Measurements from ENCODE around the gene CFAP65.

The CFAP65 gene

GRCh38 chr2:219041252-219041651 is at the start of gene CFAP65:
Gene CFAP65, minus strand, starts transcription at chr2:219041516. Its CDS starts 2,468 bp downstream, at chr2:219039048.
- DNase-seq (ENCODE audit: low read depth, low spot score) = no peak
- H3K27ac ChIP-seq = no peak within 1 kb of the TSS

- H3K27ac ChIP-seq = no peak overlapping the region
- DNase-seq (ENCODE audit: low read depth, low spot score) = no peak
Measured at GRCh38 chr2:219090436-219091299, 49.4 kb upstream of the CFAP65 start.

GRCh38 chr2:219089330-219089729 is 48.0 kb upstream of the CFAP65 start:
- DNase-seq (ENCODE audit: low read depth, low spot score) = no peak
- H3K27ac ChIP-seq = no peak overlapping the region

- DNase-seq (ENCODE audit: low read depth, low spot score) = no peak
- H3K27ac ChIP-seq = no peak overlapping the region
Measured at GRCh38 chr2:219087848-219088247, 46.5 kb upstream of the CFAP65 start.

GRCh38 chr2:219087361-219087760 is 46.0 kb upstream of the CFAP65 start:
- no peak overlapping the region for H3K27ac ChIP-seq
- DNase-seq (ENCODE audit: low read depth, low spot score) = no peak

- DNase-seq (ENCODE audit: low read depth, low spot score) = no peak
- H3K27ac ChIP-seq = no peak overlapping the region
Measured at GRCh38 chr2:219086196-219086595, 44.9 kb upstream of the CFAP65 start.

DNA sequence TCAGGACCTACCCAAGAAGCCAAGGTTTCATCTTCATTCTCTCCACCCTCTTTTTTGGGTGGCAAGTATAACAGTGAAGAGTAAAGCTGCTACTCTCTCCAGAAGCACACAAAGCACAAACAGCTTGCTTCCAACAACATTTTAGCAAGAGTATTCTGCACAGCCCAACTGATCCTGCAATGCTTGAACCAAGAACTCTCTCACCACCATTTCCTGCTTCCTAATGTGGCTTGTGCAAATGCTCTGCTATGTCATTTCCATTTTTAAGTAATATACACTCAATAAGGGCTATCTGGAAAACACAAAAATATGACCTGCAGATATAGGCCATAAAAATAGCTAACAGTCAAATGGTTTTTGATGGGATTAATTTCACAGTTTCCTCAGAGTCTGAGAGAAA is 43.5 kb upstream of the CFAP65 start:
- DNase-seq (ENCODE audit: low read depth, low spot score) = no peak
- H3K27ac ChIP-seq = no peak overlapping the region

GRCh38 chr2:219082332-219082958 is 41.1 kb upstream of the CFAP65 start:
- DNase-seq (ENCODE audit: low read depth, low spot score) = no peak
- H3K27ac ChIP-seq = no peak overlapping the region

DNA sequence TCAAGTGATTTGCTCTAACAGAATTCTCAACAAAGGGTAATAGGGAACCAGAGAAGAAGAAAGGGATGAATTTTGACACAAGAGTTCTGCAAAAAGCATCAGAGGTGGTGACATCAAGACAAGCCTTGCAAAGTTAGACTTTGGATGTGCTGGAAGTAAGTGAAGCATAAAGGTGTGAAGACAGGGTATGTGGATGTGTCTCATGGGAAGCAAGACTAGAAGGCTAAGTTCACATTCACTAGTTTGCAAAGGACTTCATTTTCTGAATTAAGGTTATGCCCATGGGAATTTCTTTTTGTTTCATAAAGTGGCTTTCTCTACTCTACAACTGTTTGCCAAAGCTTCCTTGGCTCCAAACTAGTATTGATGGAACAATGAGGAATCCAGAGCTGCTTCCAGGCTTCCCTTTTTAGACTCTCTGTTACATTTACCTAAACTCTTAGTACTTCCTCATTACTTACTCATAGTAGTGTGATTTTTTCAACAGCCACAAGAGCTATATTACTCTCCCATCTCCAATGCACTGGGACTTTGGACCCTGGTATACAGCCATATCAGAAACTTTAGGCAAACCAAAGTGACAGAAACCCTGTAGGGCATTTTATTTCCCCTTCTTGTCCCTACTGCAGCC is 40.5 kb upstream of the CFAP65 start:
- DNase-seq (ENCODE audit: low read depth, low spot score) = no peak
- no peak overlapping the region for H3K27ac ChIP-seq

DNA sequence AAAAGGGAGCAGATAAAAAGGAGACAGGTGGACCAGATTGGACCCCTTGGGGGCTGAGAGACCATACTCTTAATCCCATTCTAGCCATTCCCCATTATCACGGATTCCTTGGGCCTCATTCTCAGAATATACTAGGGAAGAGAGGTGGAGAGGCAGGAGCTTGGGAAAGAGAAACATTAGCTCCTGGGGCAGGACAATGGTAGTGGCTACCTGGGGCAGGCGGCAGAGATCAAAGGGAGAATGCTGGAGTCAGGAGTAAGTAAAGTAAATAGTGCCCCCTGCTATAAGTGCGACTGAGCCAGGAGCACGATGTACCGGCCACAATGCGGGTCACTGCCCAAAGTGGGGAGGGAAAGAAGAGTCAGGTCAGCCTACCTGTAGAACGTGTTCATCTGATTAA is 39.8 kb upstream of the CFAP65 start:
- no peak for DNase-seq (ENCODE audit: low read depth, low spot score)
- H3K27ac ChIP-seq = no peak overlapping the region

GRCh38 chr2:219079417-219079816 is 38.1 kb upstream of the CFAP65 start:
- no peak for DNase-seq (ENCODE audit: low read depth, low spot score)
- no peak overlapping the region for H3K27ac ChIP-seq

DNA sequence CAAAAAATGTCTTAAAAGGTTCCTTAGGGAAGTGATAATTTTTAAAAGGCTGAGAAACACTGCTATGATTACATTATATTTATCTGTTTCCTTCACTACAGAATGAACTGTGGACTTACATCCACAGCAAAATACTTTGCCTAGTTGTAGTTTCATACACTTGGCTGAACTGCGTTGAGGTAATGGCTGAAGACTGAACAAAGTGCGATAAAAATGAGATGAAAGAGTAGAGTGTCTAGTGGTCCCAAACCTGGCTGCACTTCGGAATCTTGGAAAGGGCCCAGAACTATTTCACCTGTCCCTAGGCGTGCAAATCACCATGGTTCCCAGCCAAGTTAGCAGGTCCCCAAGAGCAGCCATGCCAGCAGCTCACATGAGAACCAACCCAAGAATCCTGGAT is 37.6 kb upstream of the CFAP65 start:
- no peak for DNase-seq (ENCODE audit: low read depth, low spot score)
- no peak overlapping the region for H3K27ac ChIP-seq

- H3K27ac ChIP-seq = no peak overlapping the region
- DNase-seq (ENCODE audit: low read depth, low spot score) = no peak
Measured at GRCh38 chr2:219078126-219078525, 36.8 kb upstream of the CFAP65 start.

DNA sequence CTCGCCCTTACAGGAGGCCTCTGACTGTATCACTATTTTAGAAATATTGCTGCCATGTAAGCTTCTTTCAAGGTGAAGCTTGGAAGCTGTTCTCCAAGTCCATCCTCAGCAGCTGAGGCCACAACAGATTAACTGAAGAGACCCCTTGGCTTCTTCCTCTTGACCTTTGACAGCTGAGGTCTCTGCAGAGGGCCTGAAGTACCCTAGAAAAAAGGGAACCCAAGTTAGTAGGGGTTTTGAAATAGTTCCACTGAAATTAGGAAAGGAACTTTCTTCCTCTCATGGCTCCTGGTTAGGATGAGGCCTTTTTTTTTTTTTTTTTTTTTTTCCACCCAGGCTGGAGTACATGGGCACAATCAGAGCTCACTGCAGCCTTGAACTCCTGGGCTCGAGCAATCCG is 34.9 kb upstream of the CFAP65 start:
- no peak overlapping the region for H3K27ac ChIP-seq
- no peak for DNase-seq (ENCODE audit: low read depth, low spot score)

DNA sequence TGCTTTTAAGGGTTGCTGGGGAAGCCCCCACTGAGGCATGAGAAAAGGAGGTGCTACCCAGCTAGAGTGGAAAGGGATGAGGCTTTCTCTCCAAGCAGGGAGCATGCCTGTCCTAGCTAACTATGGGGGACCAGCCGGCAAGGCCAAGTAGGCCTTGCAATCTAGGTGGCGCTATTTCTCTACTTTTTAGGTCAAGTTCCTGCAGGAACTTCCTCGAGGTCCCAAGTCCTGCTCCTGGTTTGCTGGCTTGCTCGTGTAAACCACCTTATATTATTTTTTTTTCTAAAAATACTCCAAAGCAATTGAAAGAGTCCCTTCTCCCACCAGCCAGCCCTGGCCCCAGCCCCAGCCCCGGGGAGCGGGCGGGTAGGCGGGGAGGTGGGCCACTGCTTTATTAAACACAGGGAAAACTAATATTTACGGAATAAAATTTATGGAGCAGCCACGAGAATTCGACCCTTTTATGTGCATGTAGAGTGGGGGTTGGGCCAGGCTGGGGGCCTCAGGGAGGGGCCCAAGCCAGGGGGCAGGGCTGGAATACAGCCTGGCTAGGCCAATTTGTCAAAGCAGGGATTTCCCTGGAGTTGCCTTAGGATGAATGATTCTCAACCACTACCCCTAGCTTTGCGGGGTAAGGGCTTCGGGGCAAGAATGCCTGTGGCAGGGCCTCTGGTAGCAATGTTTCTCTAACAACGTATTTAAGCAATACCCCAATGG is 32.3 kb upstream of the CFAP65 start:
- no peak overlapping the region for H3K27ac ChIP-seq
- DNase-seq (ENCODE audit: low read depth, low spot score) = peak; percentile 16

DNA sequence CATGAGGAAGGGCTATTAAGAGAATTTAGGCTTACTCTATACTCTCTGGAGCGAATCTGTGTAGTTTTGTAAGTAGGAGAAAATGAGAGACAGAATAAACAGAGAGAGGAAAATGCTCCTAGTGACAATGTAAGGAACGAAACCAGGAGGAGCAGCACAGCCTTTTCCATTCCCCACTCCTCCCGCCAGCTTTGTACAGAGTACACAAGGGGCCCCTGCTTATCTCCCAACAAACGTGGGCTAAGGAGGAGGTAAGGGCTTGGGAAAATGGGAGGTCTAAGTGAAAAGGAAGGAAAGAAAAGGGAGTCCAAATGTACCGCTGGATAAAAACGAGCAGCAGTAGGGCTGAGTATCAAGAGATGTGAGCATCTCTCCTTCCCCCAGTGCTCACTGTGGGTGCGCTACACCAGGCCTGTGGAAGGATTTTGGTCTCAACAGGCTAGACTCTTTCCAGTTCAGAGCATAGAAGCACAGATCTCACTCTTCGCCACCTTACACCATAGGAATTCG is 31.5 kb upstream of the CFAP65 start:
- DNase-seq (ENCODE audit: low read depth, low spot score) = no peak
- no peak overlapping the region for H3K27ac ChIP-seq

- peak; percentile 39 for DNase-seq (ENCODE audit: low read depth, low spot score)
- no peak overlapping the region for H3K27ac ChIP-seq
Measured at GRCh38 chr2:219071131-219071816, 30.0 kb upstream of the CFAP65 start.

GRCh38 chr2:219065484-219065883 is 24.2 kb upstream of the CFAP65 start:
- DNase-seq (ENCODE audit: low read depth, low spot score) = no peak

GRCh38 chr2:219062081-219062480 is 20.8 kb upstream of the CFAP65 start:
- no peak for DNase-seq (ENCODE audit: low read depth, low spot score)

More at GRCh38 chr2:219065484-219065883, 24.2 kb upstream of the CFAP65 start:
- H3K27ac ChIP-seq = no peak overlapping the region

More at GRCh38 chr2:219062081-219062480, 20.8 kb upstream of the CFAP65 start:
- H3K27ac ChIP-seq = no peak overlapping the region
